GM18508 (cell line): ENCODE results near the gene RAI14.

Experiments used
- ATAC-seq: cut with Tn5 transposase; IDR thresholded peaks from one replicate; pipeline ENCODE4 v1.9.1; 2021; ENCODE audit warnings: moderate number of reproducible peaks; ENCODE audit not compliant: insufficient read depth, unreplicated experiment

The RAI14 gene

DNA sequence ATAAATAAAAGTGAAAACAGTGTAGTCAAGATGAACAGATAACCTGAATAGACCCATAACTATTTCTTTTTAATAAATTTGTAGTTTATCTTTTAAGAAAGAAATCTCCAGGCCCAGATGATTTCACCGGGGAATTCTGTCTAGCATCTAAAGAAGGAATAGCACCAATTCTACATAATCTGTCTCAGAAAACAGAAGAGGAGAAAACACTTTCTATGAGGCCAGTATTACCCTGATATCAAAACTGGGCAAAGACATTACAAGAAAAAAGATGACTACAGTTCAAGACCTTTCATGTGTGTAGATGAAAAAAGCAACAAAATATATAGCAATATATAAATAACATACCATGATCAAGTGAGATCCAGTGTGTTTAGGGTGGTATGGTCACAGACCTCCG is 214.3 kb downstream of the RAI14 start:
- no peak for ATAC-seq

DNA sequence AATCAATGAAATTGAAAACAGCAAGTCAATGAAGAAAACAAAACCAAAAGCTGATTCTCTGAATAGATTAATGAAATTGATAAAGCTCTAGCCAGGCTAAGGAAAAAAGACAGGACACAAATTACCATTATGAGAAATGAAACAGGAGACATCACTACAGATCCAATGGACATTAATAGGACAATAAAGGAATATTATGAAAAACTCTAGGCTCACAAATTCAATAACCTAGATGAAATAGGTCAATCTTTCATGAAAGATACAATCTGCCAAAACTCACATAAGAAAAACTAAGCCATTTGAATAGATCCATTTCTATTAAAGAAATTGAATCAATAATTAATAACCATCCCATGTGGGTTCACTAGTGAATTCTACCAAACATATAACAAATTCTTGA is 220.1 kb downstream of the RAI14 start:
- no peak for ATAC-seq

DNA sequence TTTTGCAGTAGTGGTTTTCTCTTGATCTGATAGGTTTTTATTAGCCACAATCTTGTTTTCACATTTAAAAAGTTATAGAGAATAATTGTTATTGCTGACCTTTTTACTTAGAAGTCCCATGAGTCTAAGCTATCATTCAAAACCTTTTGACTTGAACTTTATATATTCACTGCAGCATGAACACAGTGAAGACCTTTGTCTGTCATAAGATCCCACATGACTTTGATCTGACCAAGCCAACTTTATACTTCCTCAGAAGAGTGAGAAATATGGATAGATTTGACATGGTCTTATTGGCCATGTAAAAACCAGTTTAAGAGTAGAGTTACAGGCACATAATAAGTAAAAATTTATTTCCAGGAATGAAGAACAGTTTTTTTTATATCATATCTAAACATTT is 225.1 kb downstream of the RAI14 start:
- ATAC-seq = no peak
